Measurements from ENCODE around the gene CNTNAP5.

Gene CNTNAP5

GRCh38 chr2:124646166-124646815 is 621.2 kb downstream of the CNTNAP5 start:
- DNase-seq, result no peak

DNA sequence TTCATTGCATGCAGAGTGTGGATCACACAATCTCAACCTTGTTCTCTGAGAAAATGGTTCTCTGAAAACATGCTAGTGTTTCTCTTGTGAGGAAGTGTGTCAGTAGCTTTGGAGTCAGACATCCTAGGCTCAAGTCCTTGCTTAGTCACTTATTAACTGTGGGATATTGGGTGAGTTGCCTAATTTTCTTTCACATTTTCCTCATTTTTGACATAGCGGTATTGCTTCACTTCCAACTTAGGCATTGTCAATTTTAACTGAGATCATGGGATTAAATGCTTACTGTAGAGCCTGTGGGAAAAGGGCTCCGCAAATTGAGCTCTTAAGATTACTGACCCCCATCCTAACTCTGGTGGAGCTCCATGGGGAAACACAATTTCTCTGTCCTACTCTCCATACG is 622.2 kb downstream of the CNTNAP5 start:
- DNase-seq, result no peak

DNA sequence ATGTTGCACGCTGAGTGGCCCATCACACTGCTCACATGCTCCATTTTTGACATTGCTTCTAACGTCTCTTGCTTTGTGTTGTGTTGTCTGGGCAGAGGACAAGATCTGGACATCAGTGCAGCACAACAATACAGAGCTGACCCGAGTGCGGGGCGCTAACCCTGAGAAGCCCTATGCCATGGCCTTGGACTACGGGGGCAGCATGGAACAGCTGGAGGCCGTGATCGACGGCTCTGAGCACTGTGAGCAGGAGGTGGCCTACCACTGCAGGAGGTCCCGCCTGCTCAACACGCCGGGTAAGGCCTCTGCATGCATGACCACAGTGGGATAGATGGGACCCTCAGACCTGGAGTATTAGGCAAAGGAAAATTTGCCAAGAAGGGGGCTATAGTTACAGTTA is 622.6 kb downstream of the CNTNAP5 start:
- no peak for DNase-seq

DNA sequence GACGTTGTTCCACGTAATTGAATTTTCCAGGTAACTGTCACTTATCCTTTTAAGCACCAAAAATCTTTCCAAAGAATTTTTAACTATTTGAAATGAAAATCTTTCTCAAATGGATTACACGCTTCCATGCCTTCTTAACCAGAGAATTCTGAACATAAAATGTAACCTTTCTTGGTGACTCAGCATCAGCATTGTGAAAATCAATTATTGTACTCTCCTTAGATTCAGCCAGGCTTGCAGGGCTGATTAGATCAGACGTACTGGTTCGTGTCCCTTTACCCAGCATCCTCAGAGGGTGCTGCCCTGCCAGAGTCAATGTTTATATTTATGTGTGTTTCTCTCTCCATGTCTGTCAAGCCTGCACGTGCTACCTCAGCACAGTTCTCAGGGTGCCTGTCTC is 623.9 kb downstream of the CNTNAP5 start:
- DNase-seq, result no peak

- no peak for DNase-seq
Measured at GRCh38 chr2:124652099-124652498, 627.0 kb downstream of the CNTNAP5 start.

- no peak for DNase-seq
Measured at GRCh38 chr2:124658373-124658772, 633.3 kb downstream of the CNTNAP5 start.

- no peak for DNase-seq
Measured at GRCh38 chr2:124661558-124661957, 636.5 kb downstream of the CNTNAP5 start.

- no peak for DNase-seq
Measured at GRCh38 chr2:124662946-124663644, 638.0 kb downstream of the CNTNAP5 start.

GRCh38 chr2:124663645-124663997 is 638.5 kb downstream of the CNTNAP5 start:
- DNase-seq, result no peak

DNA sequence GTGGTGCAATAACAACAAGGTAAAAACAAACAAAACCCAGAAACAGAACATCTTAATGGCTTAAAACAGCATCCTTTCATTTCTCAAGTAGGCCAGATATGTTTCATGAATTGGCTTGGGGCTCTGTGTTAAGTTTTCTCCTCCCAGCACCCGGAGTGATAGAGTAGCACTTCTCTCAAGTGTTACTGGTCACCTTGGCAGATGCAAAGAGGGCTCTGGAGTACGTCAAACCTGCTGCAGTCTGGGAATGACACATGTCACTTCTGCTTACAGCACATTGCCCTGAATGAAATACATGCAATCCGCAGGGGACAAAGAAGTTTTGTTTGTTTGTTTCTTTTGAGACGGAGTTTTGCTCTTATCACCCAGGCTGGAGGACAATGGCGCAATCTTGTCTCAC is 639.3 kb downstream of the CNTNAP5 start:
- DNase-seq, result no peak

GRCh38 chr2:124666976-124667375 is 641.9 kb downstream of the CNTNAP5 start:
- no peak for DNase-seq

- DNase-seq, result no peak
Measured at GRCh38 chr2:124668161-124668560, 643.1 kb downstream of the CNTNAP5 start.

- DNase-seq, result no peak
Measured at GRCh38 chr2:124670187-124670586, 645.1 kb downstream of the CNTNAP5 start.

GRCh38 chr2:124678043-124678442 is 653.0 kb downstream of the CNTNAP5 start:
- no peak for DNase-seq

DNA sequence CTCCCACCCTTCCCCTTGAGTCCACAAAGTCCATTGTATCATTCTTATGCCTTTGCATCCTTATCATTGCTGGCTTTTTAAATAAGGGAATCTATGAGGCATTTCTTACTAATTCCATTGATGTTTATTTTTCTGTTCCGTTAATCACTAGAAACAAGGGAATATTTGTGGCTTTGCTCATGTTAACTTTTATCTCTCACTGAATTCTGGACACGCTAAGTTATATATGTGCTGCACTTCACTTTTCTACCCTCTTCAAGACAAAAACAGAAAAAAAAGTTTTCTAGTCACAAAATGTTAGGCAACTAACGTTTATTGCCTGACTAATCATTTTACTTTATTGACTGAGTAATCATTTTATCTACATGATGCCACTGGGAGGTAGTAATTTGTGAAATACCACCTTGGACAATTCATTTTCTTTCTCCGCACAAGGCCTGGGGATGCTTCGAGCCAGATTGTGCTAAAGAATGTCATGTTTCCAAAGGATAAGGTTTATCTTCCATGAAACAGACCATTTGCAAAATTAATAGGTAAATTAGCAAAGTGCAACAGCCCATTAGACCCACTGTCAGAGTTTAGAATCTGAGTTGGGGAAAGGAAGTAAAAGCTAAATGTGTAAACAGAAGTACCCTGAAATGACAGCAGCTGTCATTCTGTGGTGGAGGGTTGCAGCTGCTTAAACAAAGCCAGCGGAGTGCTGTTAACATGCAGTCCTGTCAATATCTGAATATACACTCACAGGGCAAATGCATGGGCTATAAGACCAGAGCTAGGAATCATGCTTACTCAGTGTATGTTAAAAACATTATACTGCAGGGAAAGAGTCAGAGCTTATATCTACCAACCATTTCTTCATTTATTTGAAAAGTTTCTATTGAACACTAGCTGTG is 658.7 kb downstream of the CNTNAP5 start:
- no peak for DNase-seq

DNA sequence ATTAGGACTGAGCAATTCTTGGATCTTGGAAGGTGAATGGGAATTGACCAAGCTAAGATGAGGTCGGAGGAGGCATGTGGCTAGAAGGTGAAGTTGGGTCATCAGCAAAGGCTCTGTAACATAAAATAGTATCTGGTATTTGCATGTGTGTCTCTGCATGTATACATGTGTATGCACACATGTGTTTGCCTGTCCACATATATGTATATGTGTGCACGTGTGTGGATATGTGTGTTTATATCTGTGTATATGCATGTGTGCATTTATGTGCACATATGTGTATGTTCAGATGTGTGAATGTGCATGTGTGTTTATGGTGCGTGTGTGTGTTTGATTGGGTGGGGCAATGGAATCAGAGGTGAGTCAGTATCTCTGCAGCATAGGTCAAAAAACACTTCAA is 664.3 kb downstream of the CNTNAP5 start:
- no peak for DNase-seq

DNA sequence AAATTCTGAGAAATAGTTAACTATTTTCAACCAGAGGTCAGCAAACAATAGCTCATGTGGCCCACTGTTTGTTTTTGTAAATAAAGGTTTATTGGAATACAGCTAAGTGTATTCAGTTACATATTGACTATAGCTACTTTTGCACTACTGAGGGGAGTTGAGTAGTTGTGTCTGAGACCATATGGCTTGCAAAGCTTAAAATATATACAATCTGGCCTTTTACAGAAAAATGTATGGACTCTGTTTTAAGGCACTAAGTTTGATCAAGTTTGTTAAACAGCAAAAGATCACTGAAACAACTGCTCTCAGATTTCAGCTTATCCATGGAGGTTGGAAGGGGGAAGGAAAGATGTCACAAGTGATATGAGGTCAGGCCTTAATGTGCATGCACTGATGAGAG is 667.1 kb downstream of the CNTNAP5 start:
- no peak for DNase-seq

- no peak for DNase-seq
Measured at GRCh38 chr2:124692707-124693106, 667.6 kb downstream of the CNTNAP5 start.

DNA sequence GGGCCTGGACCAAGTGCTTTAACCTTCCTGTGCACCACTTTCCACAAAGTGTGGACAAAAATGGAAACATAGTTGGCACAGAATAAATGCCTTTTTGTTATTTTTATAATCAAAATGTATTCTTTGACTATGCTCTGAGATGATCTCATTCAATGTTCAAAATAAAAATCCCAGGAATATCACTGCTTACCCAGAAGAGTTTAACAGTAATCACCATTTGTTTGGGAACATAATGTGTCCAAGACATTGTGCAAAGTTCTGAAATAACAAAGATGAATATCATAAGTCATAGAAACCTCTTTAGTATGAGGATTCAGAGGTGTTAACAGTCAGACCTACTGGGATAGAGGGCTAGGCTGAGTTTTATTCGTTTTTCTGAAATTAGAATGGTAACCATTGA is 668.1 kb downstream of the CNTNAP5 start:
- DNase-seq, result no peak

- DNase-seq, result no peak
Measured at GRCh38 chr2:124698979-124699565, 674.0 kb downstream of the CNTNAP5 start.

- no peak for DNase-seq
Measured at GRCh38 chr2:124702777-124703176, 677.7 kb downstream of the CNTNAP5 start.

DNA sequence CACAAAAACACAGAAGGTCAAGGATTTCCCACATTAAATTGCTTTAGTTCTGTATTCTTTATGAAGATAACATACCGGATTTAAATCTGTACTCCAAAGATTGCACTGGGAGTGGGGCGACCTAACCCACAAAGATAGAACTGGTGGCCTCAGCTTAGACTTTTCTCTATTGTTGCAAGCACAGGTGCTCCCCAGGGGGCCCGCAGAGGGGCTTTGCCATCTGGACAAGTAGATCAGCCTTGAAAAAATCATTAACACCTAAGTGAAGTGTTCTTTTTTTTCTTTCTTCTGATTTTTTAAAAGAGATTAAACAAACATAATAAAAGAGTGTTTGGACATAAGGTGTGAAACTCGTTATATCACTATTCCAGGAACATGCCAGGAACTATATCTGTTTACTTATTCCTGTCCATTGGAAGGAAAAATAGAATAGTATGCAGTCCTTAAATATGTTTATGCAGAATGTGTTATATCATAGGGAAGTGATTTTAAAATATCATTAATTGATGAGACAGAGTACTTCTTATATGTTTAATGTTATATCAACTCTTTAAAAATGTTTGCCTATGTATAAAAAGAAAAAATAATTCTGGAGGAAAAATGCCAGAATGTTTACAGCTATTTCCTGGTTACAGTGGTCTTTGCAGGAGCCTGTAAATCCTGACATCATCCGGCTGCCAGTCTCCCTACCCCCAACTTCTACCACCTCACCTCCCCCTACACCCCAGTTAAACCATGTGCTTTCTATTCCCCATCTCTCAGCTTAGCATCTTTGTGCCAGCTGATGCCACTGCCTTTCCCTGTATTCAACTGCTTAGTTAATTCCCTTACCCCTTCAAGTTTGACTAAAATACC is 679.2 kb downstream of the CNTNAP5 start:
- no peak for DNase-seq

- no peak for DNase-seq
Measured at GRCh38 chr2:124708661-124709060, 683.6 kb downstream of the CNTNAP5 start.
